Adrenal gland (tissue), 12 donors: ENCODE measurements around the gene TP53BP2. TPM values are rescaled to one million over a fixed set of nuclear protein-coding genes. Genes with fewer than 3 reads are reported as not detected.

ENCODE experiments used
- DNase-seq, 7 donors: peaks; one replicate each; pipeline ENCODE4 v3.0.0-alpha.2; 2019 to 2020
- H3K27ac ChIP-seq, 5 donors: fragments of 200-600 bp; sonication (generic) in 4 of 5; 1 replicate in 3 of 5; 2 replicates in 2 of 5; pipeline versions ENCODE4 v1.5.1 to v1.8.0; 2016 to 2020; ENCODE audit warnings: mild to moderate bottlenecking in 1 of 5
- H3K27me3 ChIP-seq: fragments of 200-600 bp; 2 replicates; pipeline ENCODE4 v1.8.0; 2021
- H3K36me3 ChIP-seq, 2 donors: fragments of 200-600 bp; replicated peaks in 1 of 2; 1 replicate in 1 of 2; 2 replicates in 1 of 2; pipeline versions ENCODE4 v1.5.1 to v1.8.0; 2018 to 2022
- H3K4me1 ChIP-seq, 2 donors: fragments of 200-600 bp; replicated peaks in 1 of 2; 1 replicate in 1 of 2; 2 replicates in 1 of 2; pipeline versions ENCODE4 v1.5.1 to v1.8.0; 2018 to 2021
- H3K4me3 ChIP-seq, 4 donors: fragments of 200-600 bp; sonication (generic) in 3 of 4; one replicate each; pipeline ENCODE4 v1.5.1; 2016 to 2018
- H3K9me3 ChIP-seq, 3 donors: fragments of 200-600 bp; sonication (generic) in 1 of 3; replicated peaks in 1 of 3; 1 replicate in 2 of 3; 2 replicates in 1 of 3; pipeline versions ENCODE4 v1.5.1 to v1.8.0; 2016 to 2021
- POLR2A ChIP-seq, 2 donors: fragments of 450-650 bp; IDR thresholded peaks; one replicate each; pipeline ENCODE4 v1.6.1; 2017; ENCODE audit warnings: antibody characterized with exemption in 2 of 2, mild to moderate bottlenecking in 2 of 2, moderate library complexity in 1 of 2
- WGBS, 4 donors: extraction: QIAGEN DNeasy Blood & Tissue Kit in 2 of 4; methylation state at CpG; one replicate each; pipeline versions ENCODE4 v1.1.5 to v1.1.7; 2013 to 2017; 5-methylcytosine and 5-hydroxymethylcytosine counted together
- intact Hi-C, 2 donors: fragments of 100-400 bp; cut with DNase I; formaldehyde crosslinking; loops; one replicate each; pipeline versions ENCODE4 v1.14.1 to v1.15.0; 2022 to 2023
- polyA plus RNA-seq, 3 donors: library from polyadenylated mRNA; stranded (reverse); fragments of 200-250 nt in 2 of 3; fragments of 350-450 nt in 1 of 3; fragmentation: Illumina TruSeq in 1 of 3; extraction: RNeasy Lipid Tissue Mini Kit (QIAGEN cat#74804) in 1 of 3; gene quantifications; one replicate each; pipeline ENCODE4 v1.2.3, GENCODE V29; 2013 to 2014
- total RNA-seq, 9 donors: library from RNA; depleted of rRNA in 4 of 9; stranded (reverse); fragments of >200 nt in 4 of 9; fragments of 120-200 nt in 1 of 9; fragmentation: NEBNext Ultra II Directional in 1 of 9; extraction: Animal tissue kit (Norgen Biotek cat#: 25700) in 1 of 9; gene quantifications; one replicate each; pipeline versions ENCODE4 v1.1.0 to v1.2.4, GENCODE V29; 2013 to 2023
- TF ChIP-seq, protein P1 (sequence below), 6 experiments: fragments of 450-650 bp in 4 of 6; fragments of 200-600 bp in 2 of 6; sonication (generic) in 1 of 6; IDR thresholded peaks; 1 replicate in 5 of 6; 2 replicates in 1 of 6; pipeline versions ENCODE4 v1.5.1 to v1.8.0; 2016 to 2021; ENCODE audit warnings: antibody characterized with exemption in 6 of 6, mild to moderate bottlenecking in 2 of 6, moderate library complexity in 1 of 6
- donor health status: healthy with polysubstance abuse.
- donor health status: Bipolar disorder and iron deficiency.
- donor health status: DM: yes; HTN: yes; CAD: no.
- donor health status: DM: no; HTN: no; CAD: no.
- donor health status: DM: no; HTN: no; CAD: no.
- donor health status: DM: yes; HTN: yes; CAD: no.

TP53BP2 gene
- total and polyA plus RNA-seq, 12 donors: 6.0 to 38.5 (median 24.0) TPM

DNA sequence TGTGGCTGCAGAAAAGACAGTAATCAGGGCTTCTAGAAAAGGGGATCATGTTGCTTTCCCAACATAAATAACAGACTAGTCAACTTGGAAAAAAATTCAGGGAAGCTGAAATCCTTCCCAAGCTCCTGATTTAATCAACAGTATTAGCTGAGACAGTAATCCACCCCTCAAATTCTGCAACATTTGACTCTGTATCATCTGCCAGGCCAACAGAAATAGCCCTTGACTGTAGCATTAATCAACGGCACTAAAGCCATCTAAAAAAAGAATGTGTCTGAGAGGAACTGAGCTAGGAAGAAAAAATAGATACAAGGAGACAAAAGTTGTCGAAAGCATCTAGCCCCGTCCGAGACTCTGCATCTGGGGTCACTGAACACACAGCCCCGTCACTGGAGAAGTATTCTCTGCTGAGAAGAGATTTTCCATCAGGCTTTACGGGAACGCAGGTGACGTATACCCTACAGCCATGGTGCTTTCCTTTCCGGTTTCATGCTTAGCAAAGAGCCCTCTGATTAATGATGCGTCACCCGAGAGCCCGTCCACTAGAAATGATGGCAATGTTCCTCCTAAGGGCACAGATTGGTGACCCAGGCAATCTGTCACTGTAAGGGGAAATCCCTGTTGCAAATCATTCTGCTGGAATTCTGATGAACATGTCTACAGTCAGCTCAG, 42.1 kb upstream of the TP53BP2 start:
- peaks cover 0 to 6% of the 10 kb centered on the region in 2 donors for H3K4me1 ChIP-seq
- no peaks in the 10 kb centered on the region for H3K9me3 ChIP-seq
- TF ChIP-seq, protein P1, sequence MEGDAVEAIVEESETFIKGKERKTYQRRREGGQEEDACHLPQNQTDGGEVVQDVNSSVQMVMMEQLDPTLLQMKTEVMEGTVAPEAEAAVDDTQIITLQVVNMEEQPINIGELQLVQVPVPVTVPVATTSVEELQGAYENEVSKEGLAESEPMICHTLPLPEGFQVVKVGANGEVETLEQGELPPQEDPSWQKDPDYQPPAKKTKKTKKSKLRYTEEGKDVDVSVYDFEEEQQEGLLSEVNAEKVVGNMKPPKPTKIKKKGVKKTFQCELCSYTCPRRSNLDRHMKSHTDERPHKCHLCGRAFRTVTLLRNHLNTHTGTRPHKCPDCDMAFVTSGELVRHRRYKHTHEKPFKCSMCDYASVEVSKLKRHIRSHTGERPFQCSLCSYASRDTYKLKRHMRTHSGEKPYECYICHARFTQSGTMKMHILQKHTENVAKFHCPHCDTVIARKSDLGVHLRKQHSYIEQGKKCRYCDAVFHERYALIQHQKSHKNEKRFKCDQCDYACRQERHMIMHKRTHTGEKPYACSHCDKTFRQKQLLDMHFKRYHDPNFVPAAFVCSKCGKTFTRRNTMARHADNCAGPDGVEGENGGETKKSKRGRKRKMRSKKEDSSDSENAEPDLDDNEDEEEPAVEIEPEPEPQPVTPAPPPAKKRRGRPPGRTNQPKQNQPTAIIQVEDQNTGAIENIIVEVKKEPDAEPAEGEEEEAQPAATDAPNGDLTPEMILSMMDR (IDR thresholded peaks at IDR 0.05): no peak
- no peak for TF ChIP-seq POLR2A (IDR thresholded peaks at IDR 0.05)
- DNase-seq: peak; percentile 63 to 87 (median 83)
- H3K36me3 ChIP-seq: no peaks in the 10 kb centered on the region
- H3K4me3 ChIP-seq: peak overlapping the region in 1 of 4 donors; percentile 23
- WGBS, 4 donors: 26 to 37% (median 27%) methylated on average over 12 of the region's 12 CpGs
- peak overlapping the region in 4 of 5 donors; percentile 14 to 82 (median 57) for H3K27ac ChIP-seq
- intact Hi-C loops: no loop called here
- no peaks in the 10 kb centered on the region for H3K27me3 ChIP-seq

DNA sequence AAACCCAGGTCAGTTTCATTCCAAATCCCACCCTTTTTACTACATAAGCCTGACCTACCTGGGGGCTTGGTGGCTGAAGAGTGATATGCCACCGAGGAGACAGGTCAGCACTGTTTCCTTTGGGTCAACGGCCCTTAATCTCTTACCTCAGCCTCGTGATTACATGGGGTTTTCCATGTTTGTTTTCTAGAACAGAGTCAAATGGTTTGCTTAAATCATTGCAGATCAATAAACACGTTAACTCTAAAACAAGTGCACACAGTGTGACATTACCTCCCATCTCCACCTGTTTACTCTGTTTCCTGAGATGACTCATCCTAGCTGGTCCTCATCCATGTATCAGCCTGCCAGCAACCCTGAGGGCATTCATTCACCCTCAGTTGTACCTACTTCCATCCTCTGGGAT, 40.8 kb upstream of the TP53BP2 start:
- WGBS, 4 donors: 83 to 88% (median 85%) methylated on average over 4 of the region's 4 CpGs

DNA sequence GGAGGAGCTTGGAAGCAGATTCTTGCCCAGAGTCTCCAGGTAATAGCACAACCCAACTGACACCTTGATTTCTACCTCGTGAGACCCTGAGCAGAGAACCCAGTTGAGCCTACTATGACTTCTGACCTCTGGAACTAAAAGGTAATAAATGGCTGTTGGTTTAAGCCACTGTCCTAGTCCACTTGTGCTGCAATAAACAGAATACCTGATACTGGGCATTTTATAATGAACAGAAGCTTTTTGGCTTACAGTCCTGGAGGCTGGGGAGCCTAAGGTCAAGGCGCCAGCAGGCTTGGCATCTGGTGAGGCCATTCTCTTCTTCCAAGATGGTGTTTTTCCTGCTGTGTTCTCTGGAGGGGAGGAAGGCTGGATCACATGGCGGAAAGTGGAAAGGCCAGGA, 39.9 kb upstream of the TP53BP2 start:
- no peak for TF ChIP-seq POLR2A (IDR thresholded peaks at IDR 0.05)
- intact Hi-C loops: no loop called here
- 96 to 100% (median 97%) methylated on average over 2 to 3 of the region's 3 CpGs for WGBS, 4 donors
- Histone ChIP-seq H3K27me3 (no peaks in the 10 kb centered on the region), H3K27ac (no peak overlapping the region), H3K4me1 (peaks cover 0 to 6% of the 10 kb centered on the region in 2 donors), H3K36me3 (no peaks in the 10 kb centered on the region), H3K4me3 (no peak overlapping the region), H3K9me3 (no peaks in the 10 kb centered on the region)
- no peak for DNase-seq

More for the DNA sequence above, 40.8 kb upstream of the TP53BP2 start:
- no peak overlapping the region for H3K4me3 ChIP-seq
- peaks cover 0 to 6% of the 10 kb centered on the region in 2 donors for H3K4me1 ChIP-seq
- H3K27me3 ChIP-seq: no peaks in the 10 kb centered on the region
- intact Hi-C loops: no loop called here
- TF ChIP-seq POLR2A (IDR thresholded peaks at IDR 0.05): no peak
- TF ChIP-seq, protein P1 (IDR thresholded peaks at IDR 0.05): no peak
- no peak overlapping the region for H3K27ac ChIP-seq
- H3K36me3 ChIP-seq: no peaks in the 10 kb centered on the region
- no peaks in the 10 kb centered on the region for H3K9me3 ChIP-seq
- no peak for DNase-seq

DNA sequence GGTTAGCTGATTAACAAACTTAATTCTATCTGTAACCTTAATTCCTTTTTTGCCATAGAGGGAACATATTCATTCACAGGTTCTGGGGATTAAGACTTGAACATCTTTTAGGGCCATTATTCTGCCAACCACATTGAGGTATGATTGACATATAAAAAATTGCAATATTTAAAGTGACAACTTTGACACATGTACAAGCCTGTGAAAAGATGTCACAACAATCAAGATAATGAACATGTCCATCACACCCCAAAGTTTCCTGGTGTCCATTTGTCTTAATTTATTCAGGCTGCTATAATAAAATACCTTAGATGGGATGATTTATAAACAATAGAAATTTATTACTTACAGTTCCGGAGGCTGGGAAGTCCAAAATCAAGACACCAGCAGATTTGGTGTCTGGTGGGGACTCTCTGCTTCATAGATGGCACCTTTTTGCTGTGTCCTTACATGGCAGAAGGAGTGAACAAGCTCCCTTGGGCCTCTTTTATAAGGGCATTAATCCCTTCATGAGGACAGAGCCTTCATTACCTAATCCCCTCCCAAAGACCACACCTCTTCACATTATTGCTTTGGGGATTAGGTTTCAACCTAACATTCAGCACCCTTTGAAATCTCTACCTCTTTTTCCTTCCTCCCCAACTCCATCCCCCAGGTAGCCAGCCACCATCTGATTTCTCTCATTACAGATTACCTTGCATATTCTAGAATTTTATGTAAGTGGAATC, 33.0 kb upstream of the TP53BP2 start:
- H3K27ac ChIP-seq: no peak overlapping the region
- no peak overlapping the region for H3K4me3 ChIP-seq
- no peaks in the 10 kb centered on the region for H3K4me1 ChIP-seq
- no peaks in the 10 kb centered on the region for H3K9me3 ChIP-seq
- DNase-seq: no peak
- intact Hi-C loops: no loop called here
- no peaks in the 10 kb centered on the region for H3K36me3 ChIP-seq
- no peak for TF ChIP-seq POLR2A (IDR thresholded peaks at IDR 0.05)
- TF ChIP-seq, protein P1 (IDR thresholded peaks at IDR 0.05): no peak
- H3K27me3 ChIP-seq: no peaks in the 10 kb centered on the region
- WGBS, 4 donors: 93 to 100% (median 94%) methylated on average over 1 of the region's 1 CpG
